Ishikawa (cell line): ENCODE data around the gene DCLRE1C.

ENCODE experiments used
- CEBPB ChIP-seq: IDR thresholded peaks from 2 replicates; pipeline ENCODE4 v1.6.1; 2012
- CREB1 ChIP-seq: IDR thresholded peaks from 2 replicates; pipeline ENCODE4 v1.6.1; 2012; ENCODE audit warnings: low read depth
- EP300 ChIP-seq: IDR thresholded peaks from 2 replicates; pipeline ENCODE4 v1.6.1; 2012; ENCODE audit warnings: borderline replicate concordance
- TEAD4 ChIP-seq: IDR thresholded peaks from 2 replicates; pipeline ENCODE4 v1.6.1; 2012
- ZBTB7A ChIP-seq: IDR thresholded peaks from 2 replicates; pipeline ENCODE4 v1.6.1; 2012; ENCODE audit warnings: low read depth
- TF ChIP-seq, protein P1 (sequence below): IDR thresholded peaks from 2 replicates; pipeline ENCODE4 v1.6.1; 2012

GRCh38 chr10:14995964-14996565 is 42.2 kb upstream of the DCLRE1C start:
- TF ChIP-seq, protein P1, sequence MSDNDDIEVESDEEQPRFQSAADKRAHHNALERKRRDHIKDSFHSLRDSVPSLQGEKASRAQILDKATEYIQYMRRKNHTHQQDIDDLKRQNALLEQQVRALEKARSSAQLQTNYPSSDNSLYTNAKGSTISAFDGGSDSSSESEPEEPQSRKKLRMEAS: no peak
- TF ChIP-seq TEAD4 (no peak), CEBPB (no peak), CREB1 (no peak), ZBTB7A (no peak), EP300 (no peak)
